ENCODE data around the gene IER5. TPM values are rescaled to one million over a fixed set of nuclear protein-coding genes. Genes with fewer than 3 reads are reported as not detected.

Gene IER5
- polyA plus RNA-seq, 1 experiment = 16.9 TPM

DNA sequence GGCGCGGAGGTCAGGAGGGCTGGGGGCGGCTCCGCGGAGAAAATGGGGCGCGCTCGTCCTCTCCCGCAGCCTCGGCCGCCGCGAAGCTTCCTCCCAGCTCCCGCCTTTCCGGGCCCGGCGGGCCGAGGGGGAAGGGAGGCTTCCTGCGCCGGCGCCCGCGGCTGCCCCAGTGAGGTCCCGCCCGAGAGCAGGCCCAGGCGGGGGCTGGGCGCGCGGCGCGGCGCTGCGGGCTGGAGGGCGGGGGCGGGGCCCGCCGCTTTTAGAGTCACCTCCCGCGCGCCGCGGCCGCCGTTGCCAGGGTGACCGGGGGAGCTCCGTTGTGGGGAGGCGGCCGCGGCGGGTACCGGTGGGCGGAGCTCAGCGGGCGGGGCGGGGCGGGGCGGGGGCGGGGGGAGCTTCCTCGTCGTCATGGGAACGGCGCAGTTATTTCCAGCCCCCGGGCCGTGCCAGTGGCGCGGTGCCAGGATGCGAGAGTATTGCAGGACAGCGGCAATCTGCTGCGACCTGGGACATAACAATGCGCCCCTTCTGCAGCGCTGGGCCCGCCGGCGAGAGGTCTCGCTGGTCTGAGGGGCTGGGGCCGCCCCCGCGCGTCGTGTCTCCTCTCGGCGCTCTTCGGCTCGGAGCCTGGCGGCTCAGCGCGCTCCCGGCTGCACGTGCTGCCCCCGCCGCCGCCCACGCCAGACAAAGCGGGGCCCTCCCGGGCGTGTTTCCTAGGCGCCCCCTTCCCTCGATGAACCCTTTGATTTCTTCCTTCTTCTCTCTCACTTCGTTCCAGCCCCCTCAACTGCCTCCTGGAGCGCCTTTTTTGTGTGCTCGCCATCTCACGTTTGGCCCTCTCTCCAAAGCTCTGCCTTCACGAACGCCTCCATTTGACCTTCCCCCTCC lies 16.9 kb downstream of the IER5 start:
- CTCF ChIA-PET = interaction anchor here (0.8 to 2.4 kb wide), 13 partner anchors 9 to 224 kb away, joined by 3 to 9 read pairs (median 4); no protein-coding TSS in a partner anchor
- Histone ChIP-seq H3K36me3 (ENCODE audit: control insufficient read depth, insufficient read depth, low read length) (no peaks in the 10 kb centered on the region), H3K27me3 (ENCODE audit: control insufficient read depth, insufficient read depth, low read length) (no peaks in the 10 kb centered on the region), H3K4me3 (ENCODE audit: low read depth, low read length) (peak overlapping the region; percentile 78)
- POLR2A ChIA-PET = interaction anchor here (0.6 to 1.3 kb wide), 6 partner anchors 9 to 978 kb away, joined by 3 to 14 read pairs (median 5); no protein-coding TSS in a partner anchor
- TF ChIP-seq, protein P1, sequence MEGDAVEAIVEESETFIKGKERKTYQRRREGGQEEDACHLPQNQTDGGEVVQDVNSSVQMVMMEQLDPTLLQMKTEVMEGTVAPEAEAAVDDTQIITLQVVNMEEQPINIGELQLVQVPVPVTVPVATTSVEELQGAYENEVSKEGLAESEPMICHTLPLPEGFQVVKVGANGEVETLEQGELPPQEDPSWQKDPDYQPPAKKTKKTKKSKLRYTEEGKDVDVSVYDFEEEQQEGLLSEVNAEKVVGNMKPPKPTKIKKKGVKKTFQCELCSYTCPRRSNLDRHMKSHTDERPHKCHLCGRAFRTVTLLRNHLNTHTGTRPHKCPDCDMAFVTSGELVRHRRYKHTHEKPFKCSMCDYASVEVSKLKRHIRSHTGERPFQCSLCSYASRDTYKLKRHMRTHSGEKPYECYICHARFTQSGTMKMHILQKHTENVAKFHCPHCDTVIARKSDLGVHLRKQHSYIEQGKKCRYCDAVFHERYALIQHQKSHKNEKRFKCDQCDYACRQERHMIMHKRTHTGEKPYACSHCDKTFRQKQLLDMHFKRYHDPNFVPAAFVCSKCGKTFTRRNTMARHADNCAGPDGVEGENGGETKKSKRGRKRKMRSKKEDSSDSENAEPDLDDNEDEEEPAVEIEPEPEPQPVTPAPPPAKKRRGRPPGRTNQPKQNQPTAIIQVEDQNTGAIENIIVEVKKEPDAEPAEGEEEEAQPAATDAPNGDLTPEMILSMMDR (IDR thresholded peaks at IDR 0.05; ENCODE audit: insufficient read depth, low read depth, low read length) = no peak
- DNase-seq (ENCODE audit: low read depth) = no peak

DNA sequence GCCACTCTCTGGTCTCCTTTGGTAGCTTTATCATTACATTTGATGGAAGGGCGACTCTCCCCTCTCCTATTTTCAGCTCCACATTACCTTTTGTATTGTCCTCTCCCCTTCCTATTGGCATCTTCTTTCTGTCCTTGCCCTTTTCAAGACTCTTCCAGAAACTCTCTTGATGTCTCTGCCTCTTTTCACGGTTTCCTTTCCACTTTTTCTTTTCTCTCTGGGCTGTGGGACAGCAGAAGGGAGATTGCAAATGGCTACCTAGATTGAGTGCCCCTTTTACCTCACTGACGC lies 17.5 kb downstream of the IER5 start:
- TF ChIP-seq, protein P1 (IDR thresholded peaks at IDR 0.05; ENCODE audit: insufficient read depth, low read depth, low read length) = no peak
- Histone ChIP-seq H3K27me3 (ENCODE audit: control insufficient read depth, insufficient read depth, low read length) (no peaks in the 10 kb centered on the region), H3K36me3 (ENCODE audit: control insufficient read depth, insufficient read depth, low read length) (no peaks in the 10 kb centered on the region), H3K4me3 (ENCODE audit: low read depth, low read length) (no peak overlapping the region)
- ChIA-PET POLR2A (interaction anchor here (1.3 kb wide), 1 partner anchor 30 kb away, joined by 5 read pairs; no protein-coding TSS in a partner anchor), CTCF (interaction anchor here (1.0 to 2.4 kb wide), 3 partner anchors 9 to 224 kb away, joined by 4 to 5 read pairs (median 4); no protein-coding TSS in a partner anchor)
- no peak for DNase-seq (ENCODE audit: low read depth)

DNA sequence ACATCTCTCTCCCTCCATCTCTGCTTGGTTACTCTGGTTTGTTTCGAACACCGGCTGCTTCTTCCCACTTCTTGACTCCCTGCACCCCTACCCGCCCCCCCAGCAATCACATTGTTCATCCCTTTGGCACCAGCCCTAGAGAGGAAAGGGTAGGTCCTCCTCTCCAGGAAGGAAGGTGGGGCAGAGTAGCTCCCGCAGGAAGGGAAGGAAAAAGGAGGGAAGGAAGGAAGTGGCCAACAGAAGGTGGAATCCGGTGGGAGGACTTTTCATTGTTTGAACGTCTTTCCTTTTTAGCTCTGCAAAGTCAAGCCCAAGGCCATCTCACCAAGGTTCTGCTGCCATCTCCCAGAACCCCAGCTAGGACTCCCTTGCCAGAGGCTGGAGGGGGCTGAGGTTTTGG lies 18.0 kb downstream of the IER5 start:
- ChIA-PET CTCF (interaction anchor here (1.0 to 2.4 kb wide), 2 partner anchors 29 to 225 kb away, joined by 4 to 5 read pairs; no protein-coding TSS in a partner anchor), POLR2A (no interaction called here)
- TF ChIP-seq, protein P1 (IDR thresholded peaks at IDR 0.05; ENCODE audit: insufficient read depth, low read depth, low read length) = no peak
- Histone ChIP-seq H3K36me3 (ENCODE audit: control insufficient read depth, insufficient read depth, low read length) (no peaks in the 10 kb centered on the region), H3K27me3 (ENCODE audit: control insufficient read depth, insufficient read depth, low read length) (no peaks in the 10 kb centered on the region), H3K4me3 (ENCODE audit: low read depth, low read length) (no peak overlapping the region)
- no peak for DNase-seq (ENCODE audit: low read depth)

DNA sequence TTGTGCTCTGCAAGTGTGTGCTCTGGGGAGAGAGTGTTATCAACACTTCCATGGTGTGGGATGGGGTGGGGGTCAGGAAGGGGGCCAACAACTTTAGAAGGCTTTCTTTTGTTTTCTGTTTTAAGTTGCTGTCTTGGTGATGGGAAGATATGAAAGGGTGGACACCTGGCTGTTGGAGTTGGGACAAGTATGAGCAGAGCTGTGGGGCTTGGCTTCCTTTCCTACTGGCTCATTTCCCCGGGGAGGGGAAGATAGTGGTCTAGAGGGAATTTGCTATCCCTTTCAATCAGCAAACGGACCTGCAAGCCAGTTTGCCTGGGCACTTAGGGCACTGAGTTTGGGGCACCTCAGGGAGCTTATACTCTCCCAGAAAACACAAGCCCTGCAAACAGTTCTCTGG lies 19.2 kb downstream of the IER5 start:
- no peak for DNase-seq (ENCODE audit: low read depth)
- no peaks in the 10 kb centered on the region for H3K27me3 ChIP-seq (ENCODE audit: control insufficient read depth, insufficient read depth, low read length)
- H3K4me3 ChIP-seq (ENCODE audit: low read depth, low read length) = no peak overlapping the region
- POLR2A ChIA-PET = no interaction called here
- TF ChIP-seq, protein P1 (IDR thresholded peaks at IDR 0.05; ENCODE audit: insufficient read depth, low read depth, low read length) = no peak
- no peaks in the 10 kb centered on the region for H3K36me3 ChIP-seq (ENCODE audit: control insufficient read depth, insufficient read depth, low read length)
- CTCF ChIA-PET = interaction anchor here (1.0 to 1.2 kb wide), 3 partner anchors 9 to 33 kb away, joined by 3 read pairs; no protein-coding TSS in a partner anchor

DNA sequence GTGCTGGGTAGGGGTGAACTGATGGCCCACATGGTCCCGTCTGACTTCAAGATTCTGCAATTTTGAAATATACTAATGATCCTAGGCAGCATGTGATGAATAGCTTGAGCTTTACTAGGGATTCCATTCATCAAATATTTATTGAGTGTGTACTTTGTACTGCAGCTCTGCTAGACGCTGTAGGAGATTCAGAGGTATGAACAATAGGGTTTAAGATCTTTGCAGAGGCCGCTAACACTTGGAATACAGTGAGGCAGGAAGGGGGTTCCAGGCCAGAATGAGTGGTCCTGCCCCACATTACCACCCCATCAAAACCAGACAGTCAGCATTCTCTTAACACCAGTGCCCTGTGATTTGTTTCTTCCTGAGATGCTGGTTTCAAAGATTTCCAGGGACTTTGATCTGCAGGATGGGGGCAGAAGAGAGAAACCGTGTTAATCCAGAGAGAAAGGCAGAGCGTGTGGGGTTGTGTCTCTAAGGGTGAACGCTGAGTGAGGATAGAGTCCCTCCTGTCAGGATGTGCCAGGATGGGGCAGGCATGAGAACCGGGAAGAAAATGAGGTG lies 19.9 kb downstream of the IER5 start:
- DNase-seq (ENCODE audit: low read depth) = no peak
- Histone ChIP-seq H3K36me3 (ENCODE audit: control insufficient read depth, insufficient read depth, low read length) (no peaks in the 10 kb centered on the region), H3K27me3 (ENCODE audit: control insufficient read depth, insufficient read depth, low read length) (no peaks in the 10 kb centered on the region), H3K4me3 (ENCODE audit: low read depth, low read length) (no peak overlapping the region)
- POLR2A ChIA-PET = no interaction called here
- TF ChIP-seq, protein P1 (IDR thresholded peaks at IDR 0.05; ENCODE audit: insufficient read depth, low read depth, low read length) = no peak
- CTCF ChIA-PET = interaction anchor here (1.1 to 1.4 kb wide), 2 partner anchors 12 to 32 kb away, joined by 3 read pairs; no protein-coding TSS in a partner anchor

All from BJ (cell line).